Fibroblast of mammary gland (primary cell): Measurements from ENCODE around the gene RNF220.

Experiments
- DNase-seq: peaks from one replicate; pipeline ENCODE4 v3.0.0-alpha.2; 2010; ENCODE audit warnings: low read depth
- H3K4me3 ChIP-seq: 2 replicates; pipeline ENCODE4 v1.5.1; 2011; ENCODE audit warnings: low read depth, mild to moderate bottlenecking, low read length, moderate library complexity; ENCODE audit not compliant: control insufficient read depth
- TF ChIP-seq, protein P1 (sequence below): conservative IDR thresholded peaks from 2 replicates; pipeline ENCODE4 v1.5.1; 2011; ENCODE audit warnings: low read depth, low read length, inconsistent platforms; ENCODE audit not compliant: control insufficient read depth, insufficient read depth

The RNF220 gene

DNA sequence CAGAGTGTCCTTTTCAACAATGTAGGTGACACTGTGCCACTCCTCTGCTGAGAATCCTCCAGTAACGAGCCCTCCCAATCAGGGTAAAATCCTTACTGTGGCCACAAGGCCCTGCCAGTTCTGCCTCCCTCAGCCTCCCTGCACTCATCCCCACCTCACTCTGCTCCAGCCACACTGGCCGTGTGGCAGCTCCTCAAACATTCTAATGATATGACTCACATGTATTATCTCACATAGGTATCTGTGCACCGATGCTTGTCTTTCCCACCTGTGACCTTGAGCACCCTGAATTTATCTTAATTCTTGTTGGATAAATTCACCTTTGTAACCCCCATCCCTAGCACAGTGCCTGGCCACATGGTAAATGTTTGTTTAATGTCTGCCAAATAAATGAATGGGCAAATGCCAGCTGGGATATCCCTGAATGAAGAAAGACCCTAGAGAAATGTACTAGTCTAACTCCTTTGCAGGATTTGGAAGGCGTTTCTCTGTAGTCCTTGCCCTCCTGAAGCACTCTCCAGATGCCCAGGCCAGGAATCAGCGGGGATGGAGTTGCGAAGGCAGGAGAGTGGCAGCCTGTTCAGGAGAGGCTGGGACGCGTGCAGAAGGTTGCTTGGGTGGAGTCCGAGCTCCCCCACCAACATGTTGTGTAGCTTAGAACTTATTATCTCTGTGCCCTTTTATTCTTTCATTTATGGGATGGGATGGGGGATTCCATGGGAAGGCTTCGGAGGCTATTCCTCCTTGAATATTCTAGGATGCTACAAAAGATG is 163.3 kb downstream of the RNF220 start:
- TF ChIP-seq, protein P1, sequence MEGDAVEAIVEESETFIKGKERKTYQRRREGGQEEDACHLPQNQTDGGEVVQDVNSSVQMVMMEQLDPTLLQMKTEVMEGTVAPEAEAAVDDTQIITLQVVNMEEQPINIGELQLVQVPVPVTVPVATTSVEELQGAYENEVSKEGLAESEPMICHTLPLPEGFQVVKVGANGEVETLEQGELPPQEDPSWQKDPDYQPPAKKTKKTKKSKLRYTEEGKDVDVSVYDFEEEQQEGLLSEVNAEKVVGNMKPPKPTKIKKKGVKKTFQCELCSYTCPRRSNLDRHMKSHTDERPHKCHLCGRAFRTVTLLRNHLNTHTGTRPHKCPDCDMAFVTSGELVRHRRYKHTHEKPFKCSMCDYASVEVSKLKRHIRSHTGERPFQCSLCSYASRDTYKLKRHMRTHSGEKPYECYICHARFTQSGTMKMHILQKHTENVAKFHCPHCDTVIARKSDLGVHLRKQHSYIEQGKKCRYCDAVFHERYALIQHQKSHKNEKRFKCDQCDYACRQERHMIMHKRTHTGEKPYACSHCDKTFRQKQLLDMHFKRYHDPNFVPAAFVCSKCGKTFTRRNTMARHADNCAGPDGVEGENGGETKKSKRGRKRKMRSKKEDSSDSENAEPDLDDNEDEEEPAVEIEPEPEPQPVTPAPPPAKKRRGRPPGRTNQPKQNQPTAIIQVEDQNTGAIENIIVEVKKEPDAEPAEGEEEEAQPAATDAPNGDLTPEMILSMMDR, result no peak
- no peak overlapping the region for H3K4me3 ChIP-seq
- no peak for DNase-seq

DNA sequence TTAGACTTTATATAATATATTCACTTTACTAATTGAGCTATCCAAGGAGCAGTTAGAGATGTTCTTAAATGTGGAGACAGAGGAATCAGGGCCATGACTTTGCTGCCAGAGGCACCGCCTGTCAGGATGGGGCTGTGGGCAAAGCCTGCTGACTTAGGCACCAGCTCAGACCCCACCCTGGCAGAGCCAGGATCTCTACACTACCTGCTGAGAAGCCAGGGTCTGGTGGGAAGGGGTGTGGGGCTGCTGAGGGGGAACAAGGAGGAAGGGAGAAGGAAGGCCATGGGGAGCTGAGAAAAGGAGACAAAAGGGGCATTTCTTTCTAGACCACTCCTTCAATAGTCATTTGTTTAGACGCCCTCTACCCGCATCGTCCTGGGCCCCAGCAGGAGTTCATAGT is 164.4 kb downstream of the RNF220 start:
- TF ChIP-seq, protein P1, result no peak

DNA sequence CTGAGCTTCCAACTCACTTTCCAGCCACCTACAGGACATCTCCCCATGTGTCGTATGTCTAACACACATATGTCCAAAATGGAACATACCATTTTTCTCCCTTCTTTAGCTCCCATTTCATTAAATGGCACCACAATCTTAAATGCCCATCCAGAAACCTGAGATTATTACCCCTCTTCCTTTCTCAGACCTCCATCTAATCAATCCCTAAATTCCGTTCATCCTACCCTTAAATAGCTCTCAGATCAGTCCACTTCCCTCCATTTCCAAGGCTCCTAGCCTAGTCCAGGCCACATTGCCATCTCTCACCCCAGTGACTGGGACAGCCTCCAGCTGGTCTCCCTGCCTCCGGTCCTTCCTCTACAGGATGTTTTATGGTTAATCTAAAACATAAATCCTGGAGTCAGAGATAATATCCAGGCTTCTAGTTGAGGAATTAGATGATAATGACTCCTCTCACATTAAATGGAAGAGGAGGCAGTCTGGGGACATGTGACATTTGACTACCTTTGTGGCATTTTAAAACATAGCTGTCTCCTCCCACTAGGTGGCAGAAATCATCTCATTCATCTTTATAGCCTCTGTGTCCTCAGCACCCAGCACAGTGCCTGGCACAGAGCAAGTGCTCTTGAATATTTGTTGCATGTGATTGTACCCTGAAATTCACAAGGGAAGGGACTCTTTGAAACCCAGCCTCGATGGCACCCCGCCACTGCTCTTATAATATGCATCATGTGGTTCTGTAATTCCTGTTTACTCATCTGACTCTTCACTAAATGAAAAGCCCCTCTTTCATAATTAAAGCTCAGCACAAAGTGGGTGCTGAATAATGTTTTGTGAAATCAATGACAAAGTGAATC is 166.9 kb downstream of the RNF220 start:
- TF ChIP-seq, protein P1, result peak; percentile 49
- peak; percentile 19 for DNase-seq

More for the DNA sequence above, 164.4 kb downstream of the RNF220 start:
- H3K4me3 ChIP-seq, result no peak overlapping the region
- DNase-seq, result no peak

DNA sequence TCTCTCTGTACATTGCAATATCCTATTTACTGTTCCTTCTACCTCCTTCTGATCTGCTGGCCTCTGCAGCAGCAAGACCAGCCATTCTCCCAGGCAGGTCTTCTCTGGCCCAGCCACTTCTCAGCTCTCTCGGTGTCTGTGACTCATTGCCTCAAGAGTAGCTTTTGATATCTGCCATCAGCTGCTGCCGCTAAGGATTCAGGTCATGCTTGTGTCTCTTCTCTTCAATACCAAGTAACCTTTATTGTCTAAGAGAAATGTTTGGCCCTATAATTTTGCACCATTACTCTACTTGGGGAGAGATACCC is 167.5 kb downstream of the RNF220 start:
- DNase-seq, result no peak
- TF ChIP-seq, protein P1, result no peak
- no peak overlapping the region for H3K4me3 ChIP-seq

More for the DNA sequence above, 166.9 kb downstream of the RNF220 start:
- H3K4me3 ChIP-seq, result no peak overlapping the region

DNA sequence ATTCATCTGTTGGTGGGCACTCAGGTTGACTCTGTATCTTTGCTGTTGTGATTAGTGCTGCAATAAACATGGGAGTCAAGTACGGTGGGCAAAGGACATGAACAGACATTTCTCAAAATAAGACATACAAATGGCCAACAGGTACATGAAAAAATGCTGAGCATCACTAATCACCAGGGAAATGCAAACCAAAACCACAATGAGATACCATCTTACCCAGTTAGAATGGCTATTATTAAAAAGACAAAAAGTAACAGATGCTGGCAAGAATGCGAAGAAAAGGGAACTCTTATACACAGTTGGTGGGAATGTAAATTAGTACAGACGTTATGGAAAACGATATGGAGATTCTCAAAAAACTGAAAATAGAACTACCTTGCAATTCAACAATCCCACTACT is 170.3 kb downstream of the RNF220 start:
- DNase-seq, result no peak
- TF ChIP-seq, protein P1, result no peak

DNA sequence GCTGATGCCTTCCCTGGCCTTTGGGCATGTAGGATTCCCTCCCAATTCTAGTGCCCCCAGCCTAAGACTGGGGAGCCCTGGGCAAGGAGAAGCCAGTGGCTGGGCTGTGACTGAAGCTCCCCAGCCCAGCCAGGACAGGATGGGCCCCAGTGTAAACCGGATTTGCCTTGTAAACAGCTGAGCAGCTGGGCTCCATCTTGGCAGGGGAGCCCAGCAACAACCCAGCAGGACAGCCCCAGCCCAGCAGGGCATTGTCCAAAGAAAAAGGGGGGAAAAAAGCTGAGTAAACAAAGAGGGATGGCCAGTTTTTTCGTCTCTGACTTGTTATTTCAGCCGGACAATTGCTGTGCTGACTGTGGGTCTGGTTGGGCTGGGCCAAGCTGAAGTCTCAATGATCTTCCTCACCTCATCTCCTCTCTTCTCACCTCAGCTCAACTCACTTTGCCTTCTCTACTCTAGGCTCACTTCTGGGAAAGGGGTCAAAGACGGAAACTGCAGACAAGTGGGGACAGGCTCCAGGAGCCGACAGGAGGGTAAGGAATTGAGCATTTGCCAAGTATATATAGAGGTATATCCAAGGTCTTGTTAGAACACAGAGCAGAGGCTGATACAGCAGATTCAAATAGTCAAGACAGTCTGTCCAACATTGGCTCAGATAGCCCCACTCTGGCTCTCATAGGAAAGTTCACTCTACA is 171.5 kb downstream of the RNF220 start:
- no peak for DNase-seq
- H3K4me3 ChIP-seq, result no peak overlapping the region
- TF ChIP-seq, protein P1, result no peak

More for the DNA sequence above, 170.3 kb downstream of the RNF220 start:
- H3K4me3 ChIP-seq, result no peak overlapping the region
